Endothelial cell of umbilical vein (primary cell): ENCODE data around the gene SLC30A4. TPM values are rescaled to one million over a fixed set of nuclear protein-coding genes. Genes with fewer than 3 reads are reported as not detected.

Source experiments
- BruUV-seq: library from RNA; stranded (reverse); fragments of 400-500 nt; replicated peaks from 2 replicates; lab custom pipeline; 2021; lab: Mats Ljungman, UMichigan
- CTCF ChIA-PET: fragments of 300-600, 350-600 bp; sonication (Branson Sonifier 250); formaldehyde crosslinking; loops from one replicate; lab custom pipeline; 2021; ENCODE audit warnings: antibody characterized with exemption, inconsistent platforms; lab: Charles Lee
- POLR2A ChIA-PET: fragments of 300-600, 350-600 bp; sonication (Branson Sonifier 250); formaldehyde crosslinking; loops from one replicate; lab custom pipeline; 2021; ENCODE audit warnings: antibody characterized with exemption, inconsistent platforms; lab: Charles Lee
- DNase-seq: peaks from one replicate; pipeline ENCODE4 v3.0.0-alpha.2; 2011; ENCODE audit warnings: low read depth, low spot score
- FAIRE-seq: peaks from 2 replicates; lab custom pipeline; 2011; peaks lifted over from hg19 to GRCh38; lab: Jason Lieb, UNC
- H2AFZ ChIP-seq: 2 replicates; pipeline ENCODE4 v1.6.0; 2012; ENCODE audit warnings: low read depth, low read length, control low read depth, inconsistent platforms
- H3K27ac ChIP-seq: 2 replicates; pipeline ENCODE4 v1.5.1; 2011; ENCODE audit warnings: low read depth, mild to moderate bottlenecking, control low read depth, low read length, moderate library complexity; ENCODE audit not compliant: insufficient read depth
- H3K27me3 ChIP-seq, 2 experiments: 2 replicates each; pipeline versions ENCODE4 v1.6.0 to v1.6.1; 2011; ENCODE audit warnings: low read length in 2 of 2, mixed read lengths in 1 of 2; ENCODE audit not compliant: control insufficient read depth in 2 of 2, insufficient read depth in 2 of 2
- H3K36me3 ChIP-seq, 2 experiments: 2 replicates in 1 of 2; 3 replicates in 1 of 2; pipeline ENCODE4 v1.5.1; 2011; ENCODE audit warnings: low read length in 2 of 2, mild to moderate bottlenecking in 1 of 2, moderate library complexity in 1 of 2; ENCODE audit not compliant: control insufficient read depth in 2 of 2, insufficient read depth in 2 of 2; ENCODE audit errors: extremely low read depth in 1 of 2
- H3K4me1 ChIP-seq: 3 replicates; pipeline ENCODE4 v1.5.1; 2011; ENCODE audit warnings: mild to moderate bottlenecking, low read length; ENCODE audit not compliant: control insufficient read depth, insufficient read depth; ENCODE audit errors: extremely low read depth
- H3K4me2 ChIP-seq: 2 replicates; pipeline ENCODE4 v1.6.1; 2011; ENCODE audit warnings: low read length, control low read depth, mixed read lengths; ENCODE audit not compliant: insufficient read depth
- H3K4me3 ChIP-seq, 3 experiments: fragments of 200-600 bp in 1 of 3; sonication (generic), shearing (Covaris generic) in 1 of 3; replicated peaks in 1 of 3; 2 replicates each; pipeline ENCODE4 v1.5.1; 2011 to 2016; ENCODE audit warnings: control low read depth in 3 of 3, low read length in 3 of 3, mild to moderate bottlenecking in 2 of 3, inconsistent platforms in 1 of 3, low read depth in 1 of 3, moderate library complexity in 1 of 3; ENCODE audit not compliant: insufficient read depth in 1 of 3
- H3K79me2 ChIP-seq: 2 replicates; pipeline ENCODE4 v1.6.0; 2012; ENCODE audit warnings: low read length, inconsistent platforms; ENCODE audit not compliant: control insufficient read depth, insufficient read depth
- H3K9ac ChIP-seq: replicated peaks from 2 replicates; pipeline ENCODE3; 2011; ENCODE audit warnings: low read length, control low read depth; ENCODE audit not compliant: insufficient read depth; ENCODE audit errors: extremely low read depth
- H3K9me1 ChIP-seq: replicated peaks from 3 replicates; pipeline ENCODE4 v1.6.0; 2011; ENCODE audit warnings: mild to moderate bottlenecking, low read length; ENCODE audit not compliant: control insufficient read depth, insufficient read depth; ENCODE audit errors: extremely low read depth
- H3K9me3 ChIP-seq: replicated peaks from 2 replicates; pipeline ENCODE4 v1.5.1; 2012; ENCODE audit warnings: low read length, inconsistent platforms; ENCODE audit not compliant: control insufficient read depth, insufficient read depth
- H4K20me1 ChIP-seq: replicated peaks from 2 replicates; pipeline ENCODE3; 2011; ENCODE audit warnings: mild to moderate bottlenecking, low read length; ENCODE audit not compliant: control insufficient read depth, insufficient read depth; ENCODE audit errors: extremely low read depth
- EZH2 ChIP-seq: IDR thresholded peaks from 2 replicates; pipeline ENCODE4 v1.6.1; 2012; ENCODE audit warnings: borderline replicate concordance, low read depth, mild to moderate bottlenecking, moderate library complexity, low read length, inconsistent platforms; ENCODE audit not compliant: severe bottlenecking
- JUN ChIP-seq: IDR thresholded peaks from 2 replicates; pipeline ENCODE4 v1.6.1; 2011; ENCODE audit warnings: borderline replicate concordance, low read depth; ENCODE audit not compliant: insufficient read length, insufficient read depth
- MYC ChIP-seq: IDR thresholded peaks from one replicate; pipeline ENCODE4 v1.6.1; 2011; ENCODE audit warnings: mild to moderate bottlenecking, low read depth, low read length
- POLR2AphosphoS5 ChIP-seq: IDR thresholded peaks from 2 replicates; pipeline ENCODE4 v1.6.1; 2012; ENCODE audit warnings: low read depth, mild to moderate bottlenecking, control low read depth, low read length, moderate library complexity; ENCODE audit not compliant: insufficient read depth
- dilution Hi-C: fragments of 300-500 bp; cut with MboI; formaldehyde crosslinking; loops from one replicate; pipeline ENCODE4 v1.15.0; 2019; ENCODE audit warnings: low sequenced_read_pairs; ENCODE audit not compliant: extremely low pct_ligation_motif_present
- intact Hi-C: fragments of 100-400 bp; cut with micrococcal nuclease; formaldehyde crosslinking; loops from one replicate; pipeline ENCODE4 v1.10.0; 2022
- polyA plus RNA-seq, 4 experiments: library from polyadenylated mRNA; depleted of rRNA in 3 of 4; stranded (reverse) in 3 of 4; unstranded in 1 of 4; fragments of >200 nt; gene quantifications; 2 replicates each; pipeline versions ENCODE4 v1.2.1 to v1.2.3, GENCODE V29; 2011 to 2012; ENCODE audit warnings: missing spikeins in 1 of 4
- total RNA-seq: library from RNA; stranded (reverse); gene quantifications from 2 replicates; pipeline ENCODE4 v1.2.3, GENCODE V29; 2021
- TF ChIP-seq, protein P1 (sequence below): IDR thresholded peaks from 2 replicates; pipeline ENCODE4 v1.6.1; 2011; ENCODE audit not compliant: insufficient read depth, insufficient read length
- TF ChIP-seq, protein P2 (sequence below), 2 donors: IDR thresholded peaks; 1 replicate in 1 of 2; 2 replicates in 1 of 2; pipeline ENCODE4 v1.5.1; 2011; ENCODE audit warnings: low read length in 2 of 2, mild to moderate bottlenecking in 2 of 2, moderate library complexity in 2 of 2, control low read depth in 1 of 2, inconsistent platforms in 1 of 2, low read depth in 1 of 2; ENCODE audit not compliant: insufficient read depth in 1 of 2; ENCODE audit errors: extremely low read depth in 1 of 2

Gene SLC30A4
- total and polyA plus RNA-seq, 2 donors (not counting 3 experiments of a cell fraction or from before 2014, with no cell fraction given), result 2.7 to 3.9 TPM

GRCh38 chr15:45549541-45550220 is 27.1 kb upstream of the SLC30A4 start:
- H3K4me2 ChIP-seq, result no peak overlapping the region

More at GRCh38 chr15:45549541-45550220, 27.1 kb upstream of the SLC30A4 start:
- H3K4me3 ChIP-seq, result no peak overlapping the region
- ChIA-PET POLR2A (no interaction called here), CTCF (interaction anchor here (1.1 to 1.4 kb wide), 3 partner anchors 37 to 64 kb away, joined by 3 read pairs; partner anchors contain the start of gene BLOC1S6)
- no peak overlapping the region for H3K27ac ChIP-seq
- DNase-seq (no peak), FAIRE-seq (no peak)
- H3K9ac ChIP-seq, result no peak overlapping the region
- no peak overlapping the region for H2AFZ ChIP-seq
- TF ChIP-seq, protein P1, sequence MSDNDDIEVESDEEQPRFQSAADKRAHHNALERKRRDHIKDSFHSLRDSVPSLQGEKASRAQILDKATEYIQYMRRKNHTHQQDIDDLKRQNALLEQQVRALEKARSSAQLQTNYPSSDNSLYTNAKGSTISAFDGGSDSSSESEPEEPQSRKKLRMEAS, result no peak
- TF ChIP-seq, protein P2, sequence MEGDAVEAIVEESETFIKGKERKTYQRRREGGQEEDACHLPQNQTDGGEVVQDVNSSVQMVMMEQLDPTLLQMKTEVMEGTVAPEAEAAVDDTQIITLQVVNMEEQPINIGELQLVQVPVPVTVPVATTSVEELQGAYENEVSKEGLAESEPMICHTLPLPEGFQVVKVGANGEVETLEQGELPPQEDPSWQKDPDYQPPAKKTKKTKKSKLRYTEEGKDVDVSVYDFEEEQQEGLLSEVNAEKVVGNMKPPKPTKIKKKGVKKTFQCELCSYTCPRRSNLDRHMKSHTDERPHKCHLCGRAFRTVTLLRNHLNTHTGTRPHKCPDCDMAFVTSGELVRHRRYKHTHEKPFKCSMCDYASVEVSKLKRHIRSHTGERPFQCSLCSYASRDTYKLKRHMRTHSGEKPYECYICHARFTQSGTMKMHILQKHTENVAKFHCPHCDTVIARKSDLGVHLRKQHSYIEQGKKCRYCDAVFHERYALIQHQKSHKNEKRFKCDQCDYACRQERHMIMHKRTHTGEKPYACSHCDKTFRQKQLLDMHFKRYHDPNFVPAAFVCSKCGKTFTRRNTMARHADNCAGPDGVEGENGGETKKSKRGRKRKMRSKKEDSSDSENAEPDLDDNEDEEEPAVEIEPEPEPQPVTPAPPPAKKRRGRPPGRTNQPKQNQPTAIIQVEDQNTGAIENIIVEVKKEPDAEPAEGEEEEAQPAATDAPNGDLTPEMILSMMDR (IDR thresholded peaks at IDR 0.05; ENCODE audit: extremely low read depth in 1 of 2, insufficient read depth in 1 of 2, low read depth in 1 of 2, low read length in 2 of 2), result no peak
- TF ChIP-seq JUN (no peak), POLR2AphosphoS5 (no peak), MYC (no peak), EZH2 (no peak)
- intact Hi-C loops (no loop called here), dilution Hi-C loops (no loop called here)
- no peaks in the 10 kb centered on the region for H3K9me3 ChIP-seq
- no peaks in the 10 kb centered on the region for H3K79me2 ChIP-seq
- H4K20me1 ChIP-seq, result no peaks in the 10 kb centered on the region
- no peaks in the 10 kb centered on the region for H3K9me1 ChIP-seq
- H3K27me3 ChIP-seq, result peaks cover 0 to 3% of the 10 kb centered on the region in 2 experiments
- no peaks in the 10 kb centered on the region for H3K4me1 ChIP-seq
- no peaks in the 10 kb centered on the region for H3K36me3 ChIP-seq
- BruUV-seq, result no TSS peak
